GM12878 (cell line): Measurements from ENCODE around the gene HBA2. TPM values are rescaled to one million over a fixed set of nuclear protein-coding genes. Genes with fewer than 3 reads are reported as not detected.

Experiments used
- ATAC-seq: fragments of 200-7000 bp; cut with Tn5 transposase; 3 replicates; pipeline ENCODE4 v1.9.1; 2020; ENCODE audit warnings: mild to moderate bottlenecking, moderate library complexity
- BruUV-seq: library from RNA; stranded (reverse); fragments of 400-500 nt; replicated peaks from 2 replicates; lab custom pipeline; 2021; lab: Mats Ljungman, UMichigan
- CTCF ChIA-PET: fragments of 300-600 bp; sonication (Branson Sonifier 250); formaldehyde crosslinking; extraction: SDS; loops from one replicate; lab custom pipeline; 2021; ENCODE audit warnings: inconsistent platforms; lab: Yijun Ruan, JAX
- POLR2A ChIA-PET: fragments of 350-600 bp; formaldehyde crosslinking; extraction: SDS; loops from one replicate; lab custom pipeline; 2021; ENCODE audit warnings: inconsistent platforms; lab: Charles Lee
- RAD21 ChIA-PET: fragments of 300-600 bp; sonication (Branson Sonifier 250); formaldehyde crosslinking; loops from one replicate; lab custom pipeline; 2023; ENCODE audit warnings: antibody characterized with exemption; ENCODE audit not compliant: unreplicated experiment; lab: Charles Lee
- SMC1A ChIA-PET: fragments of 300-600 bp; sonication (Branson Sonifier 250); formaldehyde crosslinking; loops from one replicate; lab custom pipeline; 2023; ENCODE audit not compliant: unreplicated experiment, uncharacterized antibody; lab: Charles Lee
- DNase-seq: peaks from one replicate; pipeline ENCODE4 v3.0.0-alpha.2; 2011; ENCODE audit warnings: low read depth, low spot score
- FAIRE-seq: peaks from 3 replicates; lab custom pipeline; 2011; peaks lifted over from hg19 to GRCh38; lab: Jason Lieb, UNC
- H2AFZ ChIP-seq: 2 replicates; pipeline ENCODE4 v1.6.0; 2011; ENCODE audit warnings: low read depth, low read length, control low read depth; ENCODE audit not compliant: control insufficient read depth
- H3K27ac ChIP-seq: 2 replicates; pipeline ENCODE4 v1.5.1; 2011; ENCODE audit warnings: control low read depth; ENCODE audit not compliant: control insufficient read depth, insufficient read depth
- H3K27me3 ChIP-seq, 2 experiments: replicated peaks in 1 of 2; 2 replicates each; pipeline versions ENCODE4 v1.6.0 to v1.6.1; 2011; ENCODE audit warnings: low read length in 1 of 2; ENCODE audit not compliant: control insufficient read depth in 2 of 2, insufficient read depth in 2 of 2
- H3K36me3 ChIP-seq, 2 experiments: 2 replicates each; pipeline ENCODE4 v1.5.1; 2011; ENCODE audit warnings: low read length in 1 of 2; ENCODE audit not compliant: control insufficient read depth in 2 of 2, insufficient read depth in 2 of 2
- H3K4me1 ChIP-seq: 2 replicates; pipeline ENCODE4 v1.6.1; 2011; ENCODE audit warnings: mild to moderate bottlenecking, low read length, moderate library complexity, mixed read lengths; ENCODE audit not compliant: control insufficient read depth, insufficient read depth
- H3K4me2 ChIP-seq: 2 replicates; pipeline ENCODE4 v1.6.0; 2011; ENCODE audit warnings: control low read depth; ENCODE audit not compliant: control insufficient read depth, insufficient read depth
- H3K4me3 ChIP-seq: fragments of 200-600 bp; sonication (generic); 2 replicates; pipeline ENCODE4 v1.5.1; 2016
- H3K79me2 ChIP-seq: 2 replicates; pipeline ENCODE4 v1.6.0; 2011; ENCODE audit warnings: low read length; ENCODE audit not compliant: control insufficient read depth, insufficient read depth
- H3K9ac ChIP-seq: 2 replicates; pipeline ENCODE4 v1.8.0; 2011; ENCODE audit warnings: low read length, control low read depth, mixed read lengths; ENCODE audit not compliant: control insufficient read depth, insufficient read depth
- H3K9me3 ChIP-seq: replicated peaks from 3 replicates; pipeline ENCODE4 v1.5.1; 2011; ENCODE audit warnings: mild to moderate bottlenecking, low read length; ENCODE audit not compliant: control insufficient read depth, insufficient read depth
- H4K20me1 ChIP-seq: 2 replicates; pipeline ENCODE4 v1.6.0; 2011; ENCODE audit not compliant: control insufficient read depth, insufficient read depth
- RFX5 ChIP-seq: IDR thresholded peaks from 2 replicates; pipeline ENCODE4 v1.6.1; 2011; ENCODE audit warnings: low read depth, low read length, improper control_type of control experiment
- WGBS: methylation state at CpG from one replicate; pipeline ENCODE4 v1.1.6; 2016; ENCODE audit warnings: low lambda C conversion rate; ENCODE audit not compliant: insufficient replicate concordance, insufficient coverage; ENCODE audit errors: missing lambda C conversion rate; 5-methylcytosine and 5-hydroxymethylcytosine counted together
- in situ Hi-C: fragments of 300-500 bp; cut with MboI; formaldehyde crosslinking; loops from 9 replicates; pipeline ENCODE4 v1.14.3; 2018; ENCODE audit warnings: mixed read lengths
- intact Hi-C: fragments of 100-400 bp; cut with micrococcal nuclease; formaldehyde crosslinking; loops from one replicate; pipeline ENCODE4 v1.14.2; 2022; ENCODE audit not compliant: unreplicated experiment
- polyA plus RNA-seq, 11 experiments: library from polyadenylated mRNA; depleted of rRNA in 4 of 11; unstranded in 6 of 11; stranded (reverse) in 5 of 11; fragments of >200 nt; fragmentation: Nextera tagmentation in 4 of 11; fragmentation: Illumina TruSeq in 1 of 11; extraction: Ambion mirVana in 4 of 11; extraction: Trizol in 1 of 11; gene quantifications; 1 replicate in 1 of 11; 2 replicates in 10 of 11; pipeline versions ENCODE4 v1.2.1 to v1.2.3, GENCODE V29; 2011 to 2016; ENCODE audit warnings: inconsistent platforms in 2 of 11, missing spikeins in 2 of 11, low read depth in 1 of 11
- total RNA-seq, 4 experiments: library from RNA; depleted of rRNA in 3 of 4; stranded (reverse); fragments of >200 nt in 3 of 4; fragmentation: Illumina TruSeq in 1 of 4; extraction: Trizol in 1 of 4; gene quantifications; 2 replicates each; pipeline versions ENCODE4 v1.2.1 to v1.2.3, GENCODE V29; 2013 to 2021
- TF ChIP-seq, protein P1 (sequence below): IDR thresholded peaks from 2 replicates; pipeline ENCODE4 v1.6.1; 2012; ENCODE audit warnings: mild to moderate bottlenecking, low read depth, low read length
- TF ChIP-seq, protein P2 (sequence below): IDR thresholded peaks from 2 replicates; pipeline ENCODE4 v1.6.1; 2012; ENCODE audit warnings: improper control_type of control experiment, low read depth, low read length; ENCODE audit not compliant: insufficient replicate concordance

Gene HBA2
- total and polyA plus RNA-seq, 10 of the 15 experiments (the other 5 are each of a cell fraction or from before 2014, with no cell fraction given), result 0.30 to 0.96 (median 0.92) TPM; not detected in 7

- intact Hi-C loops, result no loop called here
- WGBS, result 59% methylated on average over 11 of the region's 11 CpGs
- TF ChIP-seq RFX5, result no peak
- TF ChIP-seq, protein P1, sequence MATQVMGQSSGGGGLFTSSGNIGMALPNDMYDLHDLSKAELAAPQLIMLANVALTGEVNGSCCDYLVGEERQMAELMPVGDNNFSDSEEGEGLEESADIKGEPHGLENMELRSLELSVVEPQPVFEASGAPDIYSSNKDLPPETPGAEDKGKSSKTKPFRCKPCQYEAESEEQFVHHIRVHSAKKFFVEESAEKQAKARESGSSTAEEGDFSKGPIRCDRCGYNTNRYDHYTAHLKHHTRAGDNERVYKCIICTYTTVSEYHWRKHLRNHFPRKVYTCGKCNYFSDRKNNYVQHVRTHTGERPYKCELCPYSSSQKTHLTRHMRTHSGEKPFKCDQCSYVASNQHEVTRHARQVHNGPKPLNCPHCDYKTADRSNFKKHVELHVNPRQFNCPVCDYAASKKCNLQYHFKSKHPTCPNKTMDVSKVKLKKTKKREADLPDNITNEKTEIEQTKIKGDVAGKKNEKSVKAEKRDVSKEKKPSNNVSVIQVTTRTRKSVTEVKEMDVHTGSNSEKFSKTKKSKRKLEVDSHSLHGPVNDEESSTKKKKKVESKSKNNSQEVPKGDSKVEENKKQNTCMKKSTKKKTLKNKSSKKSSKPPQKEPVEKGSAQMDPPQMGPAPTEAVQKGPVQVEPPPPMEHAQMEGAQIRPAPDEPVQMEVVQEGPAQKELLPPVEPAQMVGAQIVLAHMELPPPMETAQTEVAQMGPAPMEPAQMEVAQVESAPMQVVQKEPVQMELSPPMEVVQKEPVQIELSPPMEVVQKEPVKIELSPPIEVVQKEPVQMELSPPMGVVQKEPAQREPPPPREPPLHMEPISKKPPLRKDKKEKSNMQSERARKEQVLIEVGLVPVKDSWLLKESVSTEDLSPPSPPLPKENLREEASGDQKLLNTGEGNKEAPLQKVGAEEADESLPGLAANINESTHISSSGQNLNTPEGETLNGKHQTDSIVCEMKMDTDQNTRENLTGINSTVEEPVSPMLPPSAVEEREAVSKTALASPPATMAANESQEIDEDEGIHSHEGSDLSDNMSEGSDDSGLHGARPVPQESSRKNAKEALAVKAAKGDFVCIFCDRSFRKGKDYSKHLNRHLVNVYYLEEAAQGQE, result no peak
- TF ChIP-seq, protein P2, sequence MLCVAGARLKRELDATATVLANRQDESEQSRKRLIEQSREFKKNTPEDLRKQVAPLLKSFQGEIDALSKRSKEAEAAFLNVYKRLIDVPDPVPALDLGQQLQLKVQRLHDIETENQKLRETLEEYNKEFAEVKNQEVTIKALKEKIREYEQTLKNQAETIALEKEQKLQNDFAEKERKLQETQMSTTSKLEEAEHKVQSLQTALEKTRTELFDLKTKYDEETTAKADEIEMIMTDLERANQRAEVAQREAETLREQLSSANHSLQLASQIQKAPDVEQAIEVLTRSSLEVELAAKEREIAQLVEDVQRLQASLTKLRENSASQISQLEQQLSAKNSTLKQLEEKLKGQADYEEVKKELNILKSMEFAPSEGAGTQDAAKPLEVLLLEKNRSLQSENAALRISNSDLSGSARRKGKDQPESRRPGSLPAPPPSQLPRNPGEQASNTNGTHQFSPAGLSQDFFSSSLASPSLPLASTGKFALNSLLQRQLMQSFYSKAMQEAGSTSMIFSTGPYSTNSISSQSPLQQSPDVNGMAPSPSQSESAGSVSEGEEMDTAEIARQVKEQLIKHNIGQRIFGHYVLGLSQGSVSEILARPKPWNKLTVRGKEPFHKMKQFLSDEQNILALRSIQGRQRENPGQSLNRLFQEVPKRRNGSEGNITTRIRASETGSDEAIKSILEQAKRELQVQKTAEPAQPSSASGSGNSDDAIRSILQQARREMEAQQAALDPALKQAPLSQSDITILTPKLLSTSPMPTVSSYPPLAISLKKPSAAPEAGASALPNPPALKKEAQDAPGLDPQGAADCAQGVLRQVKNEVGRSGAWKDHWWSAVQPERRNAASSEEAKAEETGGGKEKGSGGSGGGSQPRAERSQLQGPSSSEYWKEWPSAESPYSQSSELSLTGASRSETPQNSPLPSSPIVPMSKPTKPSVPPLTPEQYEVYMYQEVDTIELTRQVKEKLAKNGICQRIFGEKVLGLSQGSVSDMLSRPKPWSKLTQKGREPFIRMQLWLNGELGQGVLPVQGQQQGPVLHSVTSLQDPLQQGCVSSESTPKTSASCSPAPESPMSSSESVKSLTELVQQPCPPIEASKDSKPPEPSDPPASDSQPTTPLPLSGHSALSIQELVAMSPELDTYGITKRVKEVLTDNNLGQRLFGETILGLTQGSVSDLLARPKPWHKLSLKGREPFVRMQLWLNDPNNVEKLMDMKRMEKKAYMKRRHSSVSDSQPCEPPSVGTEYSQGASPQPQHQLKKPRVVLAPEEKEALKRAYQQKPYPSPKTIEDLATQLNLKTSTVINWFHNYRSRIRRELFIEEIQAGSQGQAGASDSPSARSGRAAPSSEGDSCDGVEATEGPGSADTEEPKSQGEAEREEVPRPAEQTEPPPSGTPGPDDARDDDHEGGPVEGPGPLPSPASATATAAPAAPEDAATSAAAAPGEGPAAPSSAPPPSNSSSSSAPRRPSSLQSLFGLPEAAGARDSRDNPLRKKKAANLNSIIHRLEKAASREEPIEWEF, result no peak
- POLR2A ChIA-PET, result no interaction called here
- H2AFZ ChIP-seq, result no peak overlapping the region
- RAD21 ChIA-PET, result no interaction called here
- no peak overlapping the region for H3K4me3 ChIP-seq
- H4K20me1 ChIP-seq, result no peaks in the 10 kb centered on the region
- peaks cover 6 to 10% of the 10 kb centered on the region in 2 experiments for H3K27me3 ChIP-seq
- SMC1A ChIA-PET, result no interaction called here
- DNase-seq (no peak), FAIRE-seq (no peak), ATAC-seq (no peak)
- CTCF ChIA-PET, result no interaction called here
- no peak overlapping the region for H3K9ac ChIP-seq
- no peaks in the 10 kb centered on the region for H3K79me2 ChIP-seq
- H3K36me3 ChIP-seq, result no peaks in the 10 kb centered on the region
- no peak overlapping the region for H3K27ac ChIP-seq
- in situ Hi-C loops, result no loop called here
- H3K4me2 ChIP-seq, result no peak overlapping the region
- H3K9me3 ChIP-seq, result no peaks in the 10 kb centered on the region
- no TSS peak for BruUV-seq
- peaks cover 8% of the 10 kb centered on the region; the same call in 1 of the 2 replicates for H3K4me1 ChIP-seq
Observed at GRCh38 chr16:177981-178667, 5.4 kb downstream of the HBA2 start.
